Medulla oblongata (tissue), 1 donor: ENCODE data around the gene MCRS1.
"Not testable (repeated sequence)": the region's sequence is repeated elsewhere in the genome, so short reads cannot be mapped to it uniquely, and the experiment has no call there.

ENCODE experiments used
- DNase-seq: peaks from one replicate; pipeline ENCODE4 v3.0.0-alpha.2; 2015; ENCODE audit errors: extremely low spot score

The MCRS1 gene

DNA sequence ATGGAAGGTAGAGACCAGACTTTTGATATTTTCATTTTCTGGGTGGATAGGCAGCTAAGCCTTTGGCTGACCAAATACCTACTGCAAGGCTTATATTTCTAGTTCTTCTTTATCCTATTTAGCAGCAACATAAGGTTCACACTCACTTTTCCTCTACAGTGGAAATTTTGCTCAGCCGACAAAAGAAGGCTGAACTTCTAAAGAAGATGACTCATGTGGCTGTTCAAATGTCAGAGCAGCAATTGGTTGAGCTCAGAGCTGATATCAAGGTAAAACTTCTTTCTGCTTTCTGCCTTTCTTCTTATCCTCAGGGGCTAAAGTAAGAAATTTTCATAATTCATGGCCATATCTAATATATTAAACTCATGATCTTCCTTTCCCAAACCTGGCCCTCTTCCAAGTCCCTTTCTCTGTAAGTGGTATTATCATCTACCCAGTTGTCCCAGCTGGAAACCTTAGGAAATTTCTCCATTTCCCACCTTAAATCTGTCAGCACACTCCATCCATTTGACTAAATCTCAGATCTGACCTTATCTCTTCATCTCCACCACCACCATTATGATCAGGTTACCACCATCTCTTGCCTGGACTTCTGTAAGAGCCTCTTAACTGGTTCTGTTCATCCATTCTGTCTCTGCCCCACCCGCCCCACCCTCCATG, 48.9 kb downstream of the MCRS1 start:
- no peak for DNase-seq

DNA sequence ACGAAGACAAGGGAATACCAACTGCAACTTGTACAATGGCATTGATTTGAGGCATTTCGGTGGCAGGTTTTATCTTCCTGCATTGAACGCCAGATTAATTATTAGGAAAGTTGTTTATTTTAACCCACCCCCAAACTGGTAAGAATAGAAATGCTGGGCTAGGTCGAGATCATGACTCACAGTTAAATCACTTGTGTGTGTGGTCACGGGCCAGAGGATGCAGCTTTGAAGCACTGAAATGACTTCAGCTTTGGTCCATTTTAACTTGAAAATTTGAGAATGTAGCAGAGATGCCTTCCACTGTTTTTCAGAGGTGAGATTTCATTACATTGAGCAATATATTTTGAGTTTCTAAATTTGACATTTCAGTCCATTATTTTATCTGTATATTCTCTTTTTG, 52.7 kb downstream of the MCRS1 start:
- DNase-seq = no peak

DNA sequence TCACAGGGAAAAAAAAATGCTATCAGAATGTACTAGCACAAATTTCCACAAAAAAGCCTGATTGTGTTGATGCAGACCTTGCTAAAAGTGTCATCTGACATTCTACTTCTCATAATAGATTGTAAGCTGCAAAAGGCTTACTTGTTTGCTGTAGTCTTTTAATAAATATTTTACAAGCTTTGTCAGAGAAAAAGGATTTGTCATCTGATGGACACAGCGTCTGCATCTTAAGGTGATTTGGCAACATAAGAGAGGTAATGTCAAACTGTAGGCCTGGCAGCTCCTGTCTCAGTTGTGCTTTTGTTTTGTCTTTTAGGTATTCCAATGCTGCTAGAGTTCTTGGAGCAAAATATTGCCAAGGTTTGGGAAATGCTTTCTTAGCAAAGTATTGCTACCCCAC, 55.4 kb downstream of the MCRS1 start:
- DNase-seq = no peak

DNA sequence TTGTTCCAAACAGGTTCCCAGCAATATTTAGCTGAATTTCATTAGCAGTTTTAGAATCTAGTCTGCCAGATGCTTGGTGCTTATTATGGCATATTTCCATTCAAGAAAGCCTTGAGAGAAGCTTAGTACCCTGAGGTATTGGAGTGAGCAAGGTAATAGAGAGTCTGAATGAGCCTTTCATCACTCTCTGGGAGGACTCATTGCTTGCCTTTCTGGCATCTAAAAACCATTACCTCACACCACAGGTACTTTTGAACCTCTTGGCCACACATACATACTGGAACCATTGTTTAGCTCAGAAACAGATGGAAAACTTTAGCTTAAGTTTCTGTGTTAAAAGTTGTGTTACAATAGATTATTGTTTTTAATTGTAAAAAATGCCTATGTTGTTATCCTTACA, 56.5 kb downstream of the MCRS1 start:
- DNase-seq = no peak

DNA sequence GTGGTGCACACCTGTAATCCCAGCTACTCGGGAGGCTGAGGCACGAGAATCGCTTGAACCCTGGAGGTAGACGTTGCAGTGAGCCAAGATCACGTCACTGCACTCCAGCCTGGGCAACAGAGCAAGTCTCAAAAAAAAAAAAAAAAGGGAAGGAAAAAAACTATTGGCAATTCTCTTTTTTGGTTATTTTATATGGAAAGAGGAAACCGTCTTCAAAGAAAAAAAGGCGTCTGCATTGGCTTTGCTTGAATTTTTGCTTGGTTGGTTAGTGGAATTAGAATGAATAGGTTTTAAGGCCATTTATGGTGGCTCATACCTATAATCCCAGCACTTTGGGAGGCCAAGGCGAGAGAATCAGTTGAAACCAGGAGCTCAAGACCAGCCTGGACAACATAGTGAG, 58.3 kb downstream of the MCRS1 start:
- DNase-seq = not testable (repeated sequence)
